ENCODE data around the gene PNN. TPM values are rescaled to one million over a fixed set of nuclear protein-coding genes. Genes with fewer than 3 reads are reported as not detected.

Gene PNN
- total and polyA plus RNA-seq, 10 of the 15 experiments (the other 5 are each of a cell fraction or from before 2014, with no cell fraction given) = 44.2 to 166 (median 91.0) TPM

DNA sequence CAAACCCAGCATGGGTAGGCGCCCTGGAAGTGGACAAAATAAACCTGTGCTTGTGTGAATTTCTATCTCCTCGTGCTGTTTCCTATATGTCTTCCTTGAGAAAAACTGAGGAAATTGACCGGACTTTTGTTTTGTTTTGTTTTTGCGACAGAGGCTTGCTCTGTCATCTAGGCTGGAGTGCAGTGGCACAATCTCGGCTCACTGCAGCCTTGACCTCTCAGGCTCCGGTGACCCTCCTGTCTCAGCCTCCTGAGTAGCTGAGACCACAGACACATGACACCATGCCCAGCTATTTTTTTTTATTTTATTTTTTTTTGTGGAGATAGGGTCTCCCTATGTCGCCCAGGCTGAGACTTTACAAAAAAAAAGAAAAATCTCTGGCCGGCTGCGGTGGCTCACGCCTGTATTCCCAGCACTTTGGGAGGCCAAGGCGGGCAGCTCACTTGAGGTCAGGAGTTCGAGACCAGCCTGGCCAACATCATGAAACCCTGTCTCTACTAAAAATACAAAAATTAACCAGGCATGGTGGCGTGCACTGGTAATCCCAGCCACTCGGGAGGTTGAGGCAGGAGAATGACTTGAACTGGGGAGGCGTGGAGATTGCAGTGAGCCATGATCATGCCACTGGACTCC lies 36.2 kb downstream of the PNN start (continued):
- TF ChIP-seq, protein P1, sequence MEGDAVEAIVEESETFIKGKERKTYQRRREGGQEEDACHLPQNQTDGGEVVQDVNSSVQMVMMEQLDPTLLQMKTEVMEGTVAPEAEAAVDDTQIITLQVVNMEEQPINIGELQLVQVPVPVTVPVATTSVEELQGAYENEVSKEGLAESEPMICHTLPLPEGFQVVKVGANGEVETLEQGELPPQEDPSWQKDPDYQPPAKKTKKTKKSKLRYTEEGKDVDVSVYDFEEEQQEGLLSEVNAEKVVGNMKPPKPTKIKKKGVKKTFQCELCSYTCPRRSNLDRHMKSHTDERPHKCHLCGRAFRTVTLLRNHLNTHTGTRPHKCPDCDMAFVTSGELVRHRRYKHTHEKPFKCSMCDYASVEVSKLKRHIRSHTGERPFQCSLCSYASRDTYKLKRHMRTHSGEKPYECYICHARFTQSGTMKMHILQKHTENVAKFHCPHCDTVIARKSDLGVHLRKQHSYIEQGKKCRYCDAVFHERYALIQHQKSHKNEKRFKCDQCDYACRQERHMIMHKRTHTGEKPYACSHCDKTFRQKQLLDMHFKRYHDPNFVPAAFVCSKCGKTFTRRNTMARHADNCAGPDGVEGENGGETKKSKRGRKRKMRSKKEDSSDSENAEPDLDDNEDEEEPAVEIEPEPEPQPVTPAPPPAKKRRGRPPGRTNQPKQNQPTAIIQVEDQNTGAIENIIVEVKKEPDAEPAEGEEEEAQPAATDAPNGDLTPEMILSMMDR (IDR thresholded peaks at IDR 0.05 in 2 of 3, conservative IDR thresholded peaks at IDR 0.05 in 1 of 3; ENCODE audit: control insufficient read depth in 2 of 3, extremely low read depth in 1 of 3, insufficient read depth in 1 of 3, low read depth in 3 of 3, low read length in 3 of 3) = no peak
- TF ChIP-seq RB1 (IDR thresholded peaks at IDR 0.05; ENCODE audit: borderline replicate concordance) = no peak

DNA sequence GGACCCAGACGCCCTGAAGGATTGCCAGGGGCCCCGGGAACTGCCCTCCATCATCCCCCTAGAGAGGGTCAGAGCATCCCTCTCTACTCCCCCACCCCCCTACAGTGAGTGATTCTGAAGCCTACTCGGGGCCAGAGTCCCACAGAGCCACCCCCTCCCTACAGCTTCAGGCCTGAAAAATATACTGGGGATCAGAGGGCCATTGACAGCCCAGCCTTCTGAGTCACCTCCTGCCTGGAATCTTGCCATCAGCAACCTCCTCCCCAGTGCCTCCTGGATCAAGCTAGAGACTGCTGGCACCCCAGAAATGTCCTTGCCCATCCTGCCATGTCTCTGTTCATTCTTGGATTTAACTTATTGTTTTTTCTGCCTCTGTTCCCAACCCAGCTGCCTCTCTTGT lies 37.0 kb downstream of the PNN start:
- H3K9ac ChIP-seq (ENCODE audit: control insufficient read depth, insufficient read depth, low read length) = no peak overlapping the region
- no peak overlapping the region for H3K27ac ChIP-seq (ENCODE audit: control insufficient read depth, insufficient read depth)
- DNase-seq (ENCODE audit: low read depth, low spot score) (no peak), ATAC-seq (no peak), FAIRE-seq (no peak)
- H3K79me2 ChIP-seq (ENCODE audit: control insufficient read depth, insufficient read depth, low read length) = no peaks in the 10 kb centered on the region
- no peaks in the 10 kb centered on the region for H3K27me3 ChIP-seq (replicated peaks in 1 of 2; ENCODE audit: control insufficient read depth in 2 of 2, insufficient read depth in 2 of 2, low read length in 1 of 2)
- no peak overlapping the region for H3K4me2 ChIP-seq (ENCODE audit: control insufficient read depth, insufficient read depth)
- SMC1A ChIA-PET (ENCODE audit: uncharacterized antibody, unreplicated experiment) = no interaction called here
- no peaks in the 10 kb centered on the region for H4K20me1 ChIP-seq (ENCODE audit: control insufficient read depth, insufficient read depth)
- no peak overlapping the region for H3K4me3 ChIP-seq
- CTCF ChIA-PET = no interaction called here
- BruUV-seq (replicated peaks) = no TSS peak
- no peaks in the 10 kb centered on the region for H3K4me1 ChIP-seq (ENCODE audit: control insufficient read depth, insufficient read depth, low read length)
- in situ Hi-C loops (cut with MboI) (no loop called here), intact Hi-C loops (cut with micrococcal nuclease; ENCODE audit: unreplicated experiment) (no loop called here)
- H3K36me3 ChIP-seq (ENCODE audit: control insufficient read depth in 2 of 2, insufficient read depth in 2 of 2, low read length in 1 of 2) = no peaks in the 10 kb centered on the region
- H2AFZ ChIP-seq (ENCODE audit: control insufficient read depth, low read depth, low read length) = no peak overlapping the region
- POLR2A ChIA-PET = no interaction called here
- WGBS (ENCODE audit: insufficient coverage, insufficient replicate concordance, low lambda C conversion rate, missing lambda C conversion rate) = 41% methylated on average over 3 of the region's 3 CpGs
- TF ChIP-seq POU2F2 (IDR thresholded peaks at IDR 0.05; ENCODE audit: borderline replicate concordance, low read depth, low read length) (no peak), PAX5 (IDR thresholded peaks at IDR 0.05; ENCODE audit: borderline replicate concordance, low read depth, low read length) (no peak), MXI1 (IDR thresholded peaks at IDR 0.05; ENCODE audit: low read depth, low read length) (no peak), PAX8 (IDR thresholded peaks at IDR 0.05) (no peak), FOXM1 (IDR thresholded peaks at IDR 0.05; ENCODE audit: low read depth, low read length) (no peak), SUPT20H (IDR thresholded peaks at IDR 0.05; ENCODE audit: borderline replicate concordance, control insufficient read depth, low read depth, low read length) (no peak), EP300 (IDR thresholded peaks at IDR 0.05; ENCODE audit: borderline replicate concordance in 1 of 2, control insufficient read depth in 1 of 2, low read depth in 2 of 2, low read length in 2 of 2) (no peak), CBFB (IDR thresholded peaks at IDR 0.05; ENCODE audit: low read depth) (no peak), YY1 (IDR thresholded peaks at IDR 0.05; ENCODE audit: low read depth, low read length) (no peak), LARP7 (IDR thresholded peaks at IDR 0.05) (no peak), NR2C2 (IDR thresholded peaks at IDR 0.05; ENCODE audit: borderline replicate concordance, control insufficient read depth, insufficient read length, low read depth) (no peak), MTA2 (IDR thresholded peaks at IDR 0.05; ENCODE audit: low read depth) (no peak)
- TF ChIP-seq, protein P2, sequence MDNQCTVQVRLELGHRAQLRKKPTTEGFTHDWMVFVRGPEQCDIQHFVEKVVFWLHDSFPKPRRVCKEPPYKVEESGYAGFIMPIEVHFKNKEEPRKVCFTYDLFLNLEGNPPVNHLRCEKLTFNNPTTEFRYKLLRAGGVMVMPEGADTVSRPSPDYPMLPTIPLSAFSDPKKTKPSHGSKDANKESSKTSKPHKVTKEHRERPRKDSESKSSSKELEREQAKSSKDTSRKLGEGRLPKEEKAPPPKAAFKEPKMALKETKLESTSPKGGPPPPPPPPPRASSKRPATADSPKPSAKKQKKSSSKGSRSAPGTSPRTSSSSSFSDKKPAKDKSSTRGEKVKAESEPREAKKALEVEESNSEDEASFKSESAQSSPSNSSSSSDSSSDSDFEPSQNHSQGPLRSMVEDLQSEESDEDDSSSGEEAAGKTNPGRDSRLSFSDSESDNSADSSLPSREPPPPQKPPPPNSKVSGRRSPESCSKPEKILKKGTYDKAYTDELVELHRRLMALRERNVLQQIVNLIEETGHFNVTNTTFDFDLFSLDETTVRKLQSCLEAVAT (IDR thresholded peaks at IDR 0.05) = no peak
- no peaks in the 10 kb centered on the region for H3K9me3 ChIP-seq (replicated peaks; ENCODE audit: control insufficient read depth, insufficient read depth, low read length)
- RAD21 ChIA-PET (ENCODE audit: unreplicated experiment) = no interaction called here

Measured in GM12878 (cell line).